ENCODE results near the gene CHRND.

The CHRND gene

GRCh38 chr2:232487385-232488096, 38.4 kb upstream of the CHRND start, which contains the start of gene ECEL1:
ECEL1 (minus strand) TSS chr2:232487834; CDS start chr2:232486653, 1,181 bp downstream.
- DNase-seq = no peak

- DNase-seq = no peak
Measured at GRCh38 chr2:232488097-232488711, 37.8 kb upstream of the CHRND start.

- DNase-seq = no peak
Measured at GRCh38 chr2:232488721-232489300, 37.1 kb upstream of the CHRND start.

- DNase-seq = no peak
Measured at GRCh38 chr2:232489516-232490220, 36.3 kb upstream of the CHRND start.

- DNase-seq = no peak
Measured at GRCh38 chr2:232490221-232491138, 35.5 kb upstream of the CHRND start.

GRCh38 chr2:232491139-232491780, 34.7 kb upstream of the CHRND start:
- DNase-seq = no peak

GRCh38 chr2:232492236-232492848, 33.6 kb upstream of the CHRND start:
- no peak for DNase-seq

- no peak for DNase-seq
Measured at GRCh38 chr2:232492963-232493700, 32.8 kb upstream of the CHRND start.

GRCh38 chr2:232493701-232494474, 32.1 kb upstream of the CHRND start:
- DNase-seq = no peak

GRCh38 chr2:232494542-232494941, 31.4 kb upstream of the CHRND start:
- DNase-seq = no peak

GRCh38 chr2:232495292-232495691, 30.7 kb upstream of the CHRND start:
- no peak for DNase-seq

GRCh38 chr2:232496501-232497270, 29.3 kb upstream of the CHRND start:
- DNase-seq = no peak

- no peak for DNase-seq
Measured at GRCh38 chr2:232497348-232497747, 28.6 kb upstream of the CHRND start.

- DNase-seq = no peak
Measured at GRCh38 chr2:232498452-232498851, 27.5 kb upstream of the CHRND start.

GRCh38 chr2:232501331-232501771, 24.6 kb upstream of the CHRND start:
- no peak for DNase-seq

GRCh38 chr2:232501794-232502390, 24.1 kb upstream of the CHRND start:
- DNase-seq = no peak

- DNase-seq = no peak
Measured at GRCh38 chr2:232502511-232502910, 23.4 kb upstream of the CHRND start.

Measured in anterior cingulate cortex (tissue), 58 donors.